ENCODE data around the gene HEG1. TPM values are rescaled to one million over a fixed set of nuclear protein-coding genes. Genes with fewer than 3 reads are reported as not detected.
A peak's percentile ranks its signal among the peaks of the same experiment; 100 is the strongest.

HEG1 gene
- polyA plus RNA-seq, 3 donors: 0.28 to 4.2 (median 0.69) TPM

DNA sequence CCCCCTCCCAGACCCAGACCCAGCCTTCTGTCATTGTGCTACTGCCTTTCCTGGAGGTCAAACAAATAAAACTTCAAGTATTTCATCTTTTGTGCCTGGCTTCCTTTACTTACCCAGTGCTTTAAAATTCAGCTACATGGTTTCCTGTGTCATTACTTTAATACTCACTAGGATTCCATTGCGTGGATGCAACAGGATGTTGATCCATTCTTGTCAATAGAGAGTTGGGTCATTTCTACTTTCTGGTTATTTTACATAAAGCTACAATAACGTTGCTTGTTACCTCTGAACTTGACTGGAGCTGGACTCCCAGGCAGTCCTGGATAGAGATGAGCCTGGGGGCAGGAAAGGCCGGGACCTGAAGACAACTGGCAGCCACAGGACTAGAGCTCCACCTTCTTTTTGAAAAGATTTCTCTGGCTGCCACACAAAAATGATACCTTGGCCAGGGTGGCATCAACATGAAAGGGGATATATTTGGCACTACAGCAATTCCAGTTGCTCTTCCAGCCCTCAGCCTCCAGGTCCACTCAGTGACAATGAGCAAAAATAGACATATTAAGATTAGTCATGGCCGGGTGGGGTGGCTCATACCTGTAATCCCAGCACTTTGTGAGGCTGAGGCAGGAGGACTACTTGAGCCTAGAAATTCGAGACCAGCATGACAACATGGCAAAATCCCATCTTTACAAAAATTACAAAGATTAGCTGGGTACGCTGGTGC is 23.3 kb upstream of the HEG1 start:
- Mint-ChIP-seq H3K4me3 (peak overlapping the region in 1 of 2 donors; percentile 48), H3K4me1 (peaks cover 18% of the 10 kb centered on the region), H3K27me3 (ENCODE audit: low read depth in 3 of 3) (peaks cover 3 to 10% (median 5%) of the 10 kb centered on the region in 3 donors), H3K36me3 (no peaks in the 10 kb centered on the region), H3K9me3 (peaks cover 0 to 3% (median 0%) of the 10 kb centered on the region in 7 donors), H3K27ac (peak overlapping the region in 4 of 7 donors; percentile 20 to 58 (median 49))
- TF ChIP-seq, protein P1, sequence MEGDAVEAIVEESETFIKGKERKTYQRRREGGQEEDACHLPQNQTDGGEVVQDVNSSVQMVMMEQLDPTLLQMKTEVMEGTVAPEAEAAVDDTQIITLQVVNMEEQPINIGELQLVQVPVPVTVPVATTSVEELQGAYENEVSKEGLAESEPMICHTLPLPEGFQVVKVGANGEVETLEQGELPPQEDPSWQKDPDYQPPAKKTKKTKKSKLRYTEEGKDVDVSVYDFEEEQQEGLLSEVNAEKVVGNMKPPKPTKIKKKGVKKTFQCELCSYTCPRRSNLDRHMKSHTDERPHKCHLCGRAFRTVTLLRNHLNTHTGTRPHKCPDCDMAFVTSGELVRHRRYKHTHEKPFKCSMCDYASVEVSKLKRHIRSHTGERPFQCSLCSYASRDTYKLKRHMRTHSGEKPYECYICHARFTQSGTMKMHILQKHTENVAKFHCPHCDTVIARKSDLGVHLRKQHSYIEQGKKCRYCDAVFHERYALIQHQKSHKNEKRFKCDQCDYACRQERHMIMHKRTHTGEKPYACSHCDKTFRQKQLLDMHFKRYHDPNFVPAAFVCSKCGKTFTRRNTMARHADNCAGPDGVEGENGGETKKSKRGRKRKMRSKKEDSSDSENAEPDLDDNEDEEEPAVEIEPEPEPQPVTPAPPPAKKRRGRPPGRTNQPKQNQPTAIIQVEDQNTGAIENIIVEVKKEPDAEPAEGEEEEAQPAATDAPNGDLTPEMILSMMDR (IDR thresholded peaks at IDR 0.05): no peak
- H4K20me1 ChIP-seq (ENCODE audit: insufficient read depth, low read length): no peaks in the 10 kb centered on the region
- no peak overlapping the region for H3K9ac ChIP-seq (ENCODE audit: insufficient read depth, low read length, poor library complexity, severe bottlenecking)
- WGBS (ENCODE audit: insufficient coverage): 0% methylated on average over 1 of the region's 6 CpGs
- no peak overlapping the region for H3K27ac ChIP-seq (ENCODE audit: low read depth in 1 of 2, low read length in 2 of 2)
- H3K27me3 ChIP-seq (ENCODE audit: control insufficient read depth in 2 of 2, insufficient read depth in 2 of 2, low read length in 2 of 2): no peaks in the 10 kb centered on the region
- intact Hi-C loops (cut with micrococcal nuclease): no loop called here
- peak in 2 of 3 donors; percentile 36 to 49 for DNase-seq
- no peaks in the 10 kb centered on the region for H3K9me3 ChIP-seq (replicated peaks in 1 of 2; ENCODE audit: control insufficient read depth in 1 of 2, insufficient read depth in 1 of 2, low read length in 2 of 2)
- H3K36me3 ChIP-seq (replicated peaks in 1 of 2; ENCODE audit: control insufficient read depth in 1 of 2, insufficient read depth in 2 of 2, low read length in 2 of 2): no peaks in the 10 kb centered on the region
- peaks cover 7 to 16% of the 10 kb centered on the region in 2 donors for H3K4me1 ChIP-seq (ENCODE audit: control insufficient read depth in 1 of 2, insufficient read depth in 2 of 2, low read length in 2 of 2)
- H3K4me3 ChIP-seq (replicated peaks in 1 of 3; ENCODE audit: low read depth in 2 of 3, low read length in 3 of 3): no peak overlapping the region
- no peaks in the 10 kb centered on the region for H3K79me2 ChIP-seq (ENCODE audit: insufficient read depth, low read length)
- H3K4me2 ChIP-seq (replicated peaks; ENCODE audit: extremely low read depth, low read length, poor library complexity, severe bottlenecking): peak overlapping the region; percentile 4
- no peak overlapping the region for H2AFZ ChIP-seq (ENCODE audit: insufficient read depth, low read depth, low read length, poor library complexity, severe bottlenecking)

DNA sequence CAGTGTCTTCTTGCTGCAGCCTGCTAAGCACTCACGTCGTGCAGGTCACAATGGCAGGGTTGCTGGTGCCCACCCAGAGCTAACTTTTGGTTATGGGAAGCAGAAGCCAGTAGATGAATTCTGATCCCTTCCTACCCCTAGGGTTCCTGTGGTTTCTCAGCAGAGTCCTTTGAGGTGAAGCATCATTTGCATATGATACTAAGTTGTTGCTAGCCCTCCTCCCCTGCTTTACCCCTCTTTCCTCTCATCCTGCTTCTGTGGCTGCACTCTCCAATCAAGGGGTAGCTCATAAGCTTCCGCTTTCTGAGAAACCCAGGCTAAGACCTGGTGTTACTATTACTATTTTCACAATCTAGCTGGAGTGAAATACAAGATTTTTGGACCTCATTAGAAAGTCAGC is 22.1 kb upstream of the HEG1 start:
- Histone ChIP-seq H3K4me1 (ENCODE audit: control insufficient read depth in 1 of 2, insufficient read depth in 2 of 2, low read length in 2 of 2) (peaks cover 7 to 16% of the 10 kb centered on the region in 2 donors), H3K9me3 (replicated peaks in 1 of 2; ENCODE audit: control insufficient read depth in 1 of 2, insufficient read depth in 1 of 2, low read length in 2 of 2) (no peaks in the 10 kb centered on the region), H3K4me3 (replicated peaks in 1 of 3; ENCODE audit: low read depth in 2 of 3, low read length in 3 of 3) (no peak overlapping the region), H3K27me3 (ENCODE audit: control insufficient read depth in 2 of 2, insufficient read depth in 2 of 2, low read length in 2 of 2) (no peaks in the 10 kb centered on the region), H3K27ac (ENCODE audit: low read depth in 1 of 2, low read length in 2 of 2) (no peak overlapping the region), H2AFZ (ENCODE audit: insufficient read depth, low read depth, low read length, poor library complexity, severe bottlenecking) (no peak overlapping the region), H3K79me2 (ENCODE audit: insufficient read depth, low read length) (no peaks in the 10 kb centered on the region), H3K36me3 (replicated peaks in 1 of 2; ENCODE audit: control insufficient read depth in 1 of 2, insufficient read depth in 2 of 2, low read length in 2 of 2) (no peaks in the 10 kb centered on the region), H3K9ac (ENCODE audit: insufficient read depth, low read length, poor library complexity, severe bottlenecking) (no peak overlapping the region), H3K4me2 (replicated peaks; ENCODE audit: extremely low read depth, low read length, poor library complexity, severe bottlenecking) (no peak overlapping the region), H4K20me1 (ENCODE audit: insufficient read depth, low read length) (no peaks in the 10 kb centered on the region)
- H3K27me3 Mint-ChIP-seq (ENCODE audit: low read depth in 3 of 3): peaks cover 2 to 9% (median 5%) of the 10 kb centered on the region in 3 donors
- peaks cover 18% of the 10 kb centered on the region for H3K4me1 Mint-ChIP-seq
- TF ChIP-seq, protein P1 (IDR thresholded peaks at IDR 0.05): no peak
- intact Hi-C loops (cut with micrococcal nuclease): no loop called here
- H3K36me3 Mint-ChIP-seq: no peaks in the 10 kb centered on the region
- DNase-seq: no peak
- no CpG with 5 or more reads among the region's 3 CpGs for WGBS (ENCODE audit: insufficient coverage)
- no peak overlapping the region for H3K27ac Mint-ChIP-seq
- peaks cover 0 to 3% (median 0%) of the 10 kb centered on the region in 7 donors for H3K9me3 Mint-ChIP-seq
- H3K4me3 Mint-ChIP-seq: no peak overlapping the region

Data from CD14-positive monocyte (primary cell).